Loucy (cell line): ENCODE measurements around the gene KIRREL3.

Experiments
- H2AFZ ChIP-seq: fragments of 200-600 bp; sonication (generic); 2 replicates; pipeline ENCODE4 v1.6.0; 2016; ENCODE audit warnings: antibody characterized with exemption, mild to moderate bottlenecking, low read length, moderate library complexity
- H3F3A ChIP-seq: fragments of 200-600 bp; 2 replicates; pipeline ENCODE4 v1.6.0; 2016; ENCODE audit warnings: antibody characterized with exemption, low read depth, mild to moderate bottlenecking
- H3K27me3 ChIP-seq: fragments of 200-600 bp; sonication (generic); 2 replicates; pipeline ENCODE4 v1.6.1; 2014; ENCODE audit warnings: low read length, mild to moderate bottlenecking; ENCODE audit not compliant: insufficient read depth, poor library complexity, severe bottlenecking
- H3K36me3 ChIP-seq: fragments of 200-600 bp; sonication (generic); 2 replicates; pipeline ENCODE4 v1.6.1; 2016; ENCODE audit warnings: low read length; ENCODE audit not compliant: insufficient read depth
- H3K4me1 ChIP-seq: fragments of 200-600 bp; sonication (generic); 2 replicates; pipeline ENCODE4 v1.5.1; 2014; ENCODE audit warnings: low read length, mild to moderate bottlenecking; ENCODE audit not compliant: insufficient read depth, poor library complexity, severe bottlenecking
- H3K4me2 ChIP-seq: fragments of 200-600 bp; sonication (generic); 2 replicates; pipeline ENCODE4 v1.6.0; 2014; ENCODE audit warnings: antibody characterized with exemption, low read length, low read depth, mild to moderate bottlenecking; ENCODE audit not compliant: poor library complexity, severe bottlenecking
- H3K4me3 ChIP-seq: fragments of 200-600 bp; sonication (generic); 2 replicates; pipeline ENCODE4 v1.5.1; 2014; ENCODE audit warnings: low read length, mild to moderate bottlenecking, mixed read lengths; ENCODE audit not compliant: poor library complexity, severe bottlenecking
- H3K79me2 ChIP-seq: fragments of 200-600 bp; sonication (generic); 2 replicates; pipeline ENCODE4 v1.6.1; 2014; ENCODE audit warnings: low read length; ENCODE audit not compliant: insufficient read depth
- H3K9ac ChIP-seq: fragments of 200-600 bp; sonication (generic); 2 replicates; pipeline ENCODE4 v1.6.0; 2014; ENCODE audit warnings: mild to moderate bottlenecking, low read depth, low read length, moderate library complexity; ENCODE audit not compliant: poor library complexity, severe bottlenecking
- H3K9me2 ChIP-seq: fragments of 200-600 bp; sonication (generic); replicated peaks from 2 replicates; pipeline ENCODE4 v1.6.1; 2016; ENCODE audit warnings: low read depth, low read length, mixed read lengths
- H3K9me3 ChIP-seq: fragments of 200-600 bp; sonication (generic); 2 replicates; pipeline ENCODE4 v1.6.1; 2014; ENCODE audit warnings: mild to moderate bottlenecking, antibody characterized with exemption, low read length, low read depth; ENCODE audit not compliant: insufficient read depth
- H4K20me1 ChIP-seq: fragments of 200-600 bp; sonication (generic); 2 replicates; pipeline ENCODE4 v1.6.0; 2014; ENCODE audit warnings: antibody characterized with exemption, low read length, mild to moderate bottlenecking; ENCODE audit not compliant: insufficient read depth, poor library complexity, severe bottlenecking
- CTCF ChIP-seq: fragments of 200-600 bp; sonication (generic); conservative IDR thresholded peaks from 2 replicates; pipeline ENCODE4 v1.5.1; 2014; ENCODE audit warnings: mild to moderate bottlenecking, antibody characterized with exemption, low read length
- EZH2phosphoT487 ChIP-seq: fragments of 200-600 bp; IDR thresholded peaks from 2 replicates; pipeline ENCODE4 v1.6.1; 2018; ENCODE audit warnings: antibody characterized with exemption, mild to moderate bottlenecking, moderate library complexity, borderline replicate concordance

Gene KIRREL3

GRCh38 chr11:126893796-126894195, 106.8 kb downstream of the KIRREL3 start:
- H2AFZ ChIP-seq: peak overlapping the region; percentile 3; the same call in 1 of the 2 replicates
- H3F3A ChIP-seq: no peaks in the 10 kb centered on the region
- no peak overlapping the region for H3K9ac ChIP-seq
- H4K20me1 ChIP-seq: no peaks in the 10 kb centered on the region
- no peaks in the 10 kb centered on the region for H3K27me3 ChIP-seq
- no peaks in the 10 kb centered on the region for H3K9me2 ChIP-seq
- H3K36me3 ChIP-seq: no peaks in the 10 kb centered on the region
- H3K4me2 ChIP-seq: peak overlapping the region; percentile 33
- no peaks in the 10 kb centered on the region for H3K9me3 ChIP-seq
- TF ChIP-seq CTCF (no peak), EZH2phosphoT487 (no peak)
- no peaks in the 10 kb centered on the region for H3K79me2 ChIP-seq
- H3K4me3 ChIP-seq: peak overlapping the region; percentile 29
- H3K4me1 ChIP-seq: no peaks in the 10 kb centered on the region

GRCh38 chr11:126892756-126893155, 107.8 kb downstream of the KIRREL3 start:
- Histone ChIP-seq H2AFZ (no peak overlapping the region), H3K4me1 (no peaks in the 10 kb centered on the region), H3F3A (no peaks in the 10 kb centered on the region), H4K20me1 (no peaks in the 10 kb centered on the region), H3K27me3 (no peaks in the 10 kb centered on the region), H3K9me3 (no peaks in the 10 kb centered on the region), H3K4me3 (no peak overlapping the region), H3K4me2 (no peak overlapping the region), H3K36me3 (no peaks in the 10 kb centered on the region), H3K9me2 (no peaks in the 10 kb centered on the region), H3K79me2 (no peaks in the 10 kb centered on the region), H3K9ac (no peak overlapping the region)
- TF ChIP-seq CTCF: no peak
- TF ChIP-seq EZH2phosphoT487: no peak

- Histone ChIP-seq H3K4me2 (no peak overlapping the region), H2AFZ (no peak overlapping the region), H3F3A (no peaks in the 10 kb centered on the region), H3K9me2 (no peaks in the 10 kb centered on the region), H4K20me1 (no peaks in the 10 kb centered on the region), H3K79me2 (no peaks in the 10 kb centered on the region), H3K36me3 (no peaks in the 10 kb centered on the region), H3K9ac (no peak overlapping the region), H3K9me3 (no peaks in the 10 kb centered on the region), H3K27me3 (no peaks in the 10 kb centered on the region), H3K4me1 (no peaks in the 10 kb centered on the region), H3K4me3 (no peak overlapping the region)
- no peak for TF ChIP-seq CTCF
- TF ChIP-seq EZH2phosphoT487: no peak
Observed at GRCh38 chr11:126891556-126892217, 108.9 kb downstream of the KIRREL3 start.
